ENCODE data around the gene C20orf204. TPM values are rescaled to one million over a fixed set of nuclear protein-coding genes. Genes with fewer than 3 reads are reported as not detected.

The C20orf204 gene
- polyA plus RNA-seq, 1 donor from 2014 or later, result 6.0 TPM

- Histone ChIP-seq H3K27me3 (ENCODE audit: insufficient read depth, low read depth, low read length) (no peaks in the 10 kb centered on the region), H3K9ac (ENCODE audit: low read length) (no peak overlapping the region), H3K27ac (ENCODE audit: low read length) (no peak overlapping the region), H4K20me1 (ENCODE audit: insufficient read depth) (no peaks in the 10 kb centered on the region), H3K36me3 (ENCODE audit: insufficient read depth, low read length) (no peaks in the 10 kb centered on the region), H3K9me3 (ENCODE audit: low read length) (no peaks in the 10 kb centered on the region), H3K79me2 (replicated peaks; ENCODE audit: insufficient read depth, low read length) (no peaks in the 10 kb centered on the region), H2AFZ (ENCODE audit: low read depth, low read length) (no peak overlapping the region), H3K4me3 (ENCODE audit: low read length) (no peak overlapping the region), H3K4me2 (ENCODE audit: low read length) (no peak overlapping the region), H3K9me2 (ENCODE audit: insufficient read depth, low read length) (no peaks in the 10 kb centered on the region), H3F3A (ENCODE audit: insufficient read depth, low read length, poor library complexity, severe bottlenecking) (no peaks in the 10 kb centered on the region)
- TF ChIP-seq CTCF (IDR thresholded peaks at IDR 0.05; ENCODE audit: poor library complexity, severe bottlenecking), result peak; percentile 70
- no peak for TF ChIP-seq REST (IDR thresholded peaks at IDR 0.05; ENCODE audit: borderline replicate concordance)
- TF ChIP-seq POLR2AphosphoS5 (IDR thresholded peaks at IDR 0.05), result no peak
- TF ChIP-seq SMC3 (conservative IDR thresholded peaks at IDR 0.05; ENCODE audit: poor library complexity), result peak; percentile 26
- TF ChIP-seq RAD21 (conservative IDR thresholded peaks at IDR 0.05), result peak; percentile 43
- no peak for TF ChIP-seq EZH2 (IDR thresholded peaks at IDR 0.05; ENCODE audit: borderline replicate concordance, insufficient read depth, low read length, poor library complexity, severe bottlenecking)
- no peak for TF ChIP-seq TAF1 (IDR thresholded peaks at IDR 0.05; ENCODE audit: low read depth)
- no peak for TF ChIP-seq MXI1 (conservative IDR thresholded peaks at IDR 0.05; ENCODE audit: poor library complexity, severe bottlenecking)
- TF ChIP-seq EP300 (conservative IDR thresholded peaks at IDR 0.05; ENCODE audit: poor library complexity, severe bottlenecking), result no peak
These were observed 21.9 kb downstream of the C20orf204 start for GRCh38 chr20:64057628-64058498.

GRCh38 chr20:64058536-64058935 is 22.6 kb downstream of the C20orf204 start:
- H3K36me3 ChIP-seq (ENCODE audit: insufficient read depth, low read length), result no peaks in the 10 kb centered on the region
- no peak for TF ChIP-seq RAD21 (conservative IDR thresholded peaks at IDR 0.05)
- no peak for TF ChIP-seq EP300 (conservative IDR thresholded peaks at IDR 0.05; ENCODE audit: poor library complexity, severe bottlenecking)
- no peak for TF ChIP-seq TAF1 (IDR thresholded peaks at IDR 0.05; ENCODE audit: low read depth)
- TF ChIP-seq POLR2AphosphoS5 (IDR thresholded peaks at IDR 0.05), result no peak
- TF ChIP-seq REST (IDR thresholded peaks at IDR 0.05; ENCODE audit: borderline replicate concordance), result no peak
- TF ChIP-seq CTCF (IDR thresholded peaks at IDR 0.05; ENCODE audit: poor library complexity, severe bottlenecking), result no peak
- no peak for TF ChIP-seq SMC3 (conservative IDR thresholded peaks at IDR 0.05; ENCODE audit: poor library complexity)
- no peak for TF ChIP-seq MXI1 (conservative IDR thresholded peaks at IDR 0.05; ENCODE audit: poor library complexity, severe bottlenecking)
- TF ChIP-seq EZH2 (IDR thresholded peaks at IDR 0.05; ENCODE audit: borderline replicate concordance, insufficient read depth, low read length, poor library complexity, severe bottlenecking), result no peak
- no peak overlapping the region for H3K9ac ChIP-seq (ENCODE audit: low read length)
- H3K27me3 ChIP-seq (ENCODE audit: insufficient read depth, low read depth, low read length), result no peaks in the 10 kb centered on the region
- no peak overlapping the region for H3K4me2 ChIP-seq (ENCODE audit: low read length)
- H2AFZ ChIP-seq (ENCODE audit: low read depth, low read length), result no peak overlapping the region
- peaks cover under 1% of the 10 kb centered on the region for H3K79me2 ChIP-seq (replicated peaks; ENCODE audit: insufficient read depth, low read length)
- H3K27ac ChIP-seq (ENCODE audit: low read length), result no peak overlapping the region
- H3F3A ChIP-seq (ENCODE audit: insufficient read depth, low read length, poor library complexity, severe bottlenecking), result no peaks in the 10 kb centered on the region
- H3K9me2 ChIP-seq (ENCODE audit: insufficient read depth, low read length), result no peaks in the 10 kb centered on the region
- H3K4me3 ChIP-seq (ENCODE audit: low read length), result no peak overlapping the region
- H3K9me3 ChIP-seq (ENCODE audit: low read length), result no peaks in the 10 kb centered on the region
- no peaks in the 10 kb centered on the region for H4K20me1 ChIP-seq (ENCODE audit: insufficient read depth)

Measured in neural cell (in vitro differentiated cells).